ENCODE results near the gene LCA5L.

Gene LCA5L

DNA sequence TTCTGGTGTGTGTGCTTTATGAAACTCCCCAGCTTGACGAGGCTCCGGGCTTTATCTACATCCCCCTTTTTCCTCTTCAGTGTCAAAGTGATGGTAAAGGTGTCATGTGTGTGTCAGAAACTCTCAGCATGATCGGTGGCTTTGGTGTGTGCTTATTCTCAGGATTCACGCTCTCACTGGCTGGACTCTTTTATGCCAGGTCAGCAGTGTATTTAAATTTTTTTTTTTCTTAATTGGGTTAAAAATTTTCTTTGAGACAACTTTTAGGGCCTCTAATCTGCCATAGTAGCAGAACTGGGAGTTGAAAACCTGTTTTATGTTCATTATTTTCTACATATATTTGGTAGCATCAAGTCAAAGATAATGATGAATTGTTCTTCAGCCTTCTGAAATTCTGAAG, 27.2 kb upstream of the LCA5L start:
- ATAC-seq: no peak
- TF ChIP-seq, protein P1, sequence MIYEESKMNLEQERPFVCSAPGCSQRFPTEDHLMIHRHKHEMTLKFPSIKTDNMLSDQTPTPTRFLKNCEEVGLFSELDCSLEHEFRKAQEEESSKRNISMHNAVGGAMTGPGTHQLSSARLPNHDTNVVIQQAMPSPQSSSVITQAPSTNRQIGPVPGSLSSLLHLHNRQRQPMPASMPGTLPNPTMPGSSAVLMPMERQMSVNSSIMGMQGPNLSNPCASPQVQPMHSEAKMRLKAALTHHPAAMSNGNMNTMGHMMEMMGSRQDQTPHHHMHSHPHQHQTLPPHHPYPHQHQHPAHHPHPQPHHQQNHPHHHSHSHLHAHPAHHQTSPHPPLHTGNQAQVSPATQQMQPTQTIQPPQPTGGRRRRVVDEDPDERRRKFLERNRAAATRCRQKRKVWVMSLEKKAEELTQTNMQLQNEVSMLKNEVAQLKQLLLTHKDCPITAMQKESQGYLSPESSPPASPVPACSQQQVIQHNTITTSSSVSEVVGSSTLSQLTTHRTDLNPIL (CRISPR knock-in tag; IDR thresholded peaks at IDR 0.05; ENCODE audit: low read depth): no peak
- TF ChIP-seq ZNF565 (CRISPR knock-in tag; conservative IDR thresholded peaks at IDR 0.05; ENCODE audit: low read depth) (no peak), BACH2 (CRISPR knock-in tag; IDR thresholded peaks at IDR 0.05; ENCODE audit: borderline replicate concordance) (no peak)

DNA sequence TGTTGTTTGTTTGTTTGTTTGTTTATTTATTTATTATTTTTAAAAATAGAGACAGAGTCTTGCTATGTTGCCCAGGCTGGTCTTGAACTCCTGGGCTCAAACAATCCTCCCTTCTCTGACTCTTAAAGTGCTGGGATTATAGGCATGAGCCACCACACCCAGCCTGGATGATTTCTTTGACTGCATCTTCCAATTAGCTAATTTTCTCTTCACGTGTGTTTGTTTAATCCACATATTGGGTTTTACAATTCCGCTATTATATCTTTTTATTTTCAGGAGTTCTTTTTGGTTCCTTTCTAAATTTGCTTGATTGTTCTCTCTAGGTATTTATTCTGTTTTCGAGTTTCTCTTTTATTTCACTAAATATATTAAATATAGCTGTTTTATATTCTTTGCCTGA, 26.0 kb upstream of the LCA5L start:
- ATAC-seq: no peak
- TF ChIP-seq ARNTL (CRISPR knock-in tag; IDR thresholded peaks at IDR 0.05; ENCODE audit: borderline replicate concordance, low read depth) (no peak), ZFP3 (CRISPR knock-in tag; IDR thresholded peaks at IDR 0.05) (no peak), ZFP30 (CRISPR knock-in tag; IDR thresholded peaks at IDR 0.05) (peak; percentile 93)

DNA sequence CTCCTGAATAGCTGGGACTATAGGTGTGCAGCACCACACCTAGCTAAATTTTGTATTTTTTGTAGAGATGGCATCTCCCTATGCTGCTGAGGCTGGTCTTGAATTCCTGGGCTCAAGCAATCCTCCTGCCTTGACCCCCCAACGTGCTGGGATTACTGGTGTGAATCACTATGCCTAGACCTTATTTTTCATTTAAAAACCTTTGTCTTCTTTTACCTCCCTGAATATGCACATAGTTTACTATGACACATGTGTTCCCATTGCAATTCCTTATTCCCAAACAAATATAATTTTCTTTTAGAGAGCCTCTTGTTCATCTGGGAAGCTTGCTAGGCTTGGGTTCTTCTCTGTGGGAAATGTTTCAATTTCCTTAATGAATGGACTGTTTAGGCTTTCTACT, 23.0 kb upstream of the LCA5L start:
- TF ChIP-seq ZNF8 (CRISPR knock-in tag; IDR thresholded peaks at IDR 0.05) (no peak), ARNTL (CRISPR knock-in tag; IDR thresholded peaks at IDR 0.05; ENCODE audit: borderline replicate concordance, low read depth) (no peak), PPARA (CRISPR knock-in tag; IDR thresholded peaks at IDR 0.05; ENCODE audit: borderline replicate concordance) (no peak), TCF4 (CRISPR knock-in tag; IDR thresholded peaks at IDR 0.05; ENCODE audit: borderline replicate concordance) (no peak), ZFP30 (CRISPR knock-in tag; IDR thresholded peaks at IDR 0.05) (no peak), RARB (CRISPR knock-in tag; IDR thresholded peaks at IDR 0.05) (no peak), ZC3H10 (CRISPR knock-in tag; IDR thresholded peaks at IDR 0.05) (no peak), BACH2 (CRISPR knock-in tag; IDR thresholded peaks at IDR 0.05; ENCODE audit: borderline replicate concordance) (no peak), ISL1 (CRISPR knock-in tag; IDR thresholded peaks at IDR 0.05) (no peak), ZNF565 (CRISPR knock-in tag; conservative IDR thresholded peaks at IDR 0.05; ENCODE audit: low read depth) (no peak)
- TF ChIP-seq, protein P2, sequence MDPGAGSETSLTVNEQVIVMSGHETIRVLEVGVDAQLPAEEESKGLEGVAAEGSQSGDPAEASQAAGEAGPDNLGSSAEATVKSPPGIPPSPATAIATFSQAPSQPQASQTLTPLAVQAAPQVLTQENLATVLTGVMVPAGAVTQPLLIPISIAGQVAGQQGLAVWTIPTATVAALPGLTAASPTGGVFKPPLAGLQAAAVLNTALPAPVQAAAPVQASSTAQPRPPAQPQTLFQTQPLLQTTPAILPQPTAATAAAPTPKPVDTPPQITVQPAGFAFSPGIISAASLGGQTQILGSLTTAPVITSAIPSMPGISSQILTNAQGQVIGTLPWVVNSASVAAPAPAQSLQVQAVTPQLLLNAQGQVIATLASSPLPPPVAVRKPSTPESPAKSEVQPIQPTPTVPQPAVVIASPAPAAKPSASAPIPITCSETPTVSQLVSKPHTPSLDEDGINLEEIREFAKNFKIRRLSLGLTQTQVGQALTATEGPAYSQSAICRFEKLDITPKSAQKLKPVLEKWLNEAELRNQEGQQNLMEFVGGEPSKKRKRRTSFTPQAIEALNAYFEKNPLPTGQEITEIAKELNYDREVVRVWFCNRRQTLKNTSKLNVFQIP (CRISPR knock-in tag; IDR thresholded peaks at IDR 0.05; ENCODE audit: borderline replicate concordance, low read depth): no peak
- TF ChIP-seq, protein P3, sequence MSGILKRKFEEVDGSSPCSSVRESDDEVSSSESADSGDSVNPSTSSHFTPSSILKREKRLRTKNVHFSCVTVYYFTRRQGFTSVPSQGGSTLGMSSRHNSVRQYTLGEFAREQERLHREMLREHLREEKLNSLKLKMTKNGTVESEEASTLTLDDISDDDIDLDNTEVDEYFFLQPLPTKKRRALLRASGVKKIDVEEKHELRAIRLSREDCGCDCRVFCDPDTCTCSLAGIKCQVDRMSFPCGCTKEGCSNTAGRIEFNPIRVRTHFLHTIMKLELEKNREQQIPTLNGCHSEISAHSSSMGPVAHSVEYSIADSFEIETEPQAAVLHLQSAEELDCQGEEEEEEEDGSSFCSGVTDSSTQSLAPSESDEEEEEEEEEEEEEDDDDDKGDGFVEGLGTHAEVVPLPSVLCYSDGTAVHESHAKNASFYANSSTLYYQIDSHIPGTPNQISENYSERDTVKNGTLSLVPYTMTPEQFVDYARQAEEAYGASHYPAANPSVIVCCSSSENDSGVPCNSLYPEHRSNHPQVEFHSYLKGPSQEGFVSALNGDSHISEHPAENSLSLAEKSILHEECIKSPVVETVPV (CRISPR knock-in tag; IDR thresholded peaks at IDR 0.05): no peak
- TF ChIP-seq, protein P1 (CRISPR knock-in tag; IDR thresholded peaks at IDR 0.05; ENCODE audit: low read depth): no peak
- ATAC-seq: no peak

DNA sequence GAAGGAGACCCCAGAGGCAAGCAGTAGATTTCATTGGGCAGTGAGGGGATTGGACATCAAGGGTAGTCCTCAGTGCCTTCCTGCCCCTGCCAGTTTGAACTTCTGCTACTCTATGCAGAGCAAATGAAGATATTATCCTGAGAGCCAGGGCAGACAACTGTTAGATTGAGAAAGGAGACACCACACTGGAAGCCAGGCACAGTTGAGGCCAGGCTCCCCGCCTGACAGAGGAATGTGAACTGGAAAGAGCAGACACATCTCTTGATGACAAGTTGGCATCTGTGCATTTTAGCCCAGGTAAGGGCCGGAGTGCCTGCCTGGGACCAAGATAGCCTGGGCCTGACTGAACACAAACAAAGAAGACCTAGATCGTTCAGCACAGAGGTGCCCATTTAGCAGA, 22.2 kb upstream of the LCA5L start:
- TF ChIP-seq ESRRG (CRISPR knock-in tag; IDR thresholded peaks at IDR 0.05) (no peak), RARB (CRISPR knock-in tag; IDR thresholded peaks at IDR 0.05) (no peak), ZC3H10 (CRISPR knock-in tag; IDR thresholded peaks at IDR 0.05) (no peak), ZNF565 (CRISPR knock-in tag; conservative IDR thresholded peaks at IDR 0.05; ENCODE audit: low read depth) (no peak), TCF4 (CRISPR knock-in tag; IDR thresholded peaks at IDR 0.05; ENCODE audit: borderline replicate concordance) (no peak), ZFP3 (CRISPR knock-in tag; IDR thresholded peaks at IDR 0.05) (no peak), ZNF70 (CRISPR knock-in tag; IDR thresholded peaks at IDR 0.05) (no peak), SNAI2 (CRISPR knock-in tag; IDR thresholded peaks at IDR 0.05) (no peak), TOX (CRISPR knock-in tag; IDR thresholded peaks at IDR 0.05; ENCODE audit: borderline replicate concordance) (no peak), GLIS3 (CRISPR knock-in tag; IDR thresholded peaks at IDR 0.05) (no peak)
- TF ChIP-seq, protein P1 (CRISPR knock-in tag; IDR thresholded peaks at IDR 0.05; ENCODE audit: low read depth): no peak

DNA sequence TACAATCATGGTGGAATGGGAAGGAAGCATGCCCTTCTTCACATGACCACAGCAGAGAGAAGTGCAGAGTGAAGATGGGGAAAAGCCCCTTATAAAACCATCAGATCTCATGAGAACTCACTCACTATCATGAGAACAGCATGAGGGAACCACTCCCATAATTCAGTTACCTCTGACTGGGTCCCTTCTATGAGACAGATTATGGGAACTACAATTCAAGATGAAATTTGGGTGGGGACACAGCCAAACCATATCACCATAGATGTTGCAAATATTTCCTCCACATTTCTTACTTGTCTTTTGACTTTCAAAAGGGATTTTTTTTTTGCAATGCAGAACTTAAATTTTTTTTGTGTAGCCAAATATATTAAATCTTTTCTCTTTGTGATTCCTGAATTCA, 21.0 kb upstream of the LCA5L start:
- no peak for ATAC-seq
- no peak for TF ChIP-seq OSR1 (CRISPR knock-in tag; IDR thresholded peaks at IDR 0.05)
- TF ChIP-seq ZFP30 (CRISPR knock-in tag; IDR thresholded peaks at IDR 0.05): no peak
- TF ChIP-seq PPARA (CRISPR knock-in tag; IDR thresholded peaks at IDR 0.05; ENCODE audit: borderline replicate concordance): no peak
- TF ChIP-seq GLIS3 (CRISPR knock-in tag; IDR thresholded peaks at IDR 0.05): no peak
- no peak for TF ChIP-seq ESRRG (CRISPR knock-in tag; IDR thresholded peaks at IDR 0.05)
- TF ChIP-seq, protein P1 (CRISPR knock-in tag; IDR thresholded peaks at IDR 0.05; ENCODE audit: low read depth): no peak
- no peak for TF ChIP-seq ISL1 (CRISPR knock-in tag; IDR thresholded peaks at IDR 0.05)
- no peak for TF ChIP-seq ARNTL (CRISPR knock-in tag; IDR thresholded peaks at IDR 0.05; ENCODE audit: borderline replicate concordance, low read depth)
- no peak for TF ChIP-seq BACH2 (CRISPR knock-in tag; IDR thresholded peaks at IDR 0.05; ENCODE audit: borderline replicate concordance)
- TF ChIP-seq SNAI2 (CRISPR knock-in tag; IDR thresholded peaks at IDR 0.05): no peak
- TF ChIP-seq ZNF565 (CRISPR knock-in tag; conservative IDR thresholded peaks at IDR 0.05; ENCODE audit: low read depth): no peak
- TF ChIP-seq, protein P3 (CRISPR knock-in tag; IDR thresholded peaks at IDR 0.05): no peak

More for the DNA sequence above, 22.2 kb upstream of the LCA5L start:
- ATAC-seq: no peak
